Keratinocyte (primary cell): ENCODE measurements around the gene ZNF688. TPM values are rescaled to one million over a fixed set of nuclear protein-coding genes. Genes with fewer than 3 reads are reported as not detected.

Source experiments
- DNase-seq: peaks from one replicate; pipeline ENCODE4 v3.0.0-alpha.2; 2011; ENCODE audit warnings: low read depth, missing footprints, low spot score
- FAIRE-seq: peaks from 2 replicates; lab custom pipeline; 2011; peaks lifted over from hg19 to GRCh38; lab: Jason Lieb, UNC
- H2AFZ ChIP-seq: 2 replicates; pipeline ENCODE4 v1.6.0; 2012; ENCODE audit warnings: low read length, control low read depth, inconsistent platforms; ENCODE audit not compliant: control insufficient read depth
- H3K27ac ChIP-seq: 2 replicates; pipeline ENCODE4 v1.5.1; 2011; ENCODE audit warnings: low read length; ENCODE audit not compliant: control insufficient read depth, insufficient read depth
- H3K27me3 ChIP-seq: 3 replicates; pipeline ENCODE4 v1.6.0; 2011; ENCODE audit warnings: low read length; ENCODE audit not compliant: control insufficient read depth, insufficient read depth; ENCODE audit errors: extremely low read depth
- H3K36me3 ChIP-seq, 2 experiments: 2 replicates in 1 of 2; 3 replicates in 1 of 2; pipeline ENCODE4 v1.5.1; 2011; ENCODE audit warnings: low read length in 2 of 2, mild to moderate bottlenecking in 1 of 2; ENCODE audit not compliant: control insufficient read depth in 2 of 2, insufficient read depth in 2 of 2; ENCODE audit errors: extremely low read depth in 1 of 2
- H3K4me1 ChIP-seq: 3 replicates; pipeline ENCODE4 v1.5.1; 2011; ENCODE audit warnings: low read length; ENCODE audit not compliant: control insufficient read depth, insufficient read depth; ENCODE audit errors: extremely low read depth
- H3K4me2 ChIP-seq: 3 replicates; pipeline ENCODE4 v1.6.0; 2011; ENCODE audit warnings: low read depth, low read length; ENCODE audit not compliant: control insufficient read depth, insufficient read depth; ENCODE audit errors: extremely low read depth
- H3K4me3 ChIP-seq, 3 experiments: fragments of 200-600 bp in 1 of 3; sonication (generic) in 1 of 3; 2 replicates in 2 of 3; 3 replicates in 1 of 3; pipeline ENCODE4 v1.5.1; 2011 to 2016; ENCODE audit warnings: low read length in 3 of 3, mild to moderate bottlenecking in 3 of 3, control low read depth in 2 of 3, inconsistent platforms in 1 of 3, low read depth in 1 of 3, mixed read lengths in 1 of 3, mixed run types in 1 of 3, moderate library complexity in 1 of 3; ENCODE audit not compliant: control insufficient read depth in 2 of 3, insufficient read depth in 2 of 3; ENCODE audit errors: extremely low read depth in 1 of 3
- H3K79me2 ChIP-seq: 2 replicates; pipeline ENCODE4 v1.6.0; 2012; ENCODE audit warnings: low read length; ENCODE audit not compliant: control insufficient read depth, insufficient read depth
- H3K9ac ChIP-seq: 3 replicates; pipeline ENCODE4 v1.6.0; 2011; ENCODE audit warnings: low read length; ENCODE audit not compliant: control insufficient read depth, insufficient read depth; ENCODE audit errors: extremely low read depth
- H3K9me1 ChIP-seq: 3 replicates; pipeline ENCODE4 v1.6.0; 2011; ENCODE audit warnings: low read length; ENCODE audit not compliant: control insufficient read depth, insufficient read depth; ENCODE audit errors: extremely low read depth
- H3K9me3 ChIP-seq: 2 replicates; pipeline ENCODE4 v1.5.1; 2012; ENCODE audit warnings: low read depth, low read length; ENCODE audit not compliant: control insufficient read depth
- H4K20me1 ChIP-seq: 3 replicates; pipeline ENCODE4 v1.6.0; 2011; ENCODE audit warnings: low read length; ENCODE audit not compliant: control insufficient read depth, insufficient read depth; ENCODE audit errors: extremely low read depth
- EZH2 ChIP-seq: IDR thresholded peaks from one replicate; pipeline ENCODE4 v1.6.1; 2012; ENCODE audit warnings: inconsistent platforms, mild to moderate bottlenecking, low read length, moderate library complexity
- dilution Hi-C: fragments of 300-500 bp; cut with MboI; formaldehyde crosslinking; loops from one replicate; pipeline ENCODE4 v1.7.0; 2020; ENCODE audit warnings: low sequenced_read_pairs; ENCODE audit not compliant: extremely low pct_ligation_motif_present
- polyA plus RNA-seq, 5 experiments: library from polyadenylated mRNA; depleted of rRNA in 3 of 5; stranded (reverse) in 3 of 5; stranded (forward) in 1 of 5; unstranded in 1 of 5; fragments of >200 nt; gene quantifications; 1 replicate in 1 of 5; 2 replicates in 3 of 5; 3 replicates in 1 of 5; pipeline versions ENCODE4 v1.2.1 to v1.2.3, GENCODE V29; 2011 to 2012; ENCODE audit warnings: missing spikeins in 2 of 5, low read depth in 1 of 5, low replicate concordance in 1 of 5
- TF ChIP-seq, protein P1 (sequence below), 3 experiments: IDR thresholded peaks in 1 of 3; conservative IDR thresholded peaks in 1 of 3; optimal IDR thresholded peaks in 1 of 3; 2 replicates in 2 of 3; 3 replicates in 1 of 3; pipeline versions ENCODE3 to v1.5.1; 2011; ENCODE audit warnings: low read length in 3 of 3, mild to moderate bottlenecking in 3 of 3, moderate library complexity in 2 of 3, control low read depth in 1 of 3, inconsistent platforms in 1 of 3; ENCODE audit not compliant: insufficient read depth in 2 of 3; ENCODE audit errors: extremely low read depth in 1 of 3

ZNF688 gene
- polyA plus RNA-seq, 1 donor (not counting 4 experiments of a cell fraction or from before 2014, with no cell fraction given) = 4.9 TPM

DNA sequence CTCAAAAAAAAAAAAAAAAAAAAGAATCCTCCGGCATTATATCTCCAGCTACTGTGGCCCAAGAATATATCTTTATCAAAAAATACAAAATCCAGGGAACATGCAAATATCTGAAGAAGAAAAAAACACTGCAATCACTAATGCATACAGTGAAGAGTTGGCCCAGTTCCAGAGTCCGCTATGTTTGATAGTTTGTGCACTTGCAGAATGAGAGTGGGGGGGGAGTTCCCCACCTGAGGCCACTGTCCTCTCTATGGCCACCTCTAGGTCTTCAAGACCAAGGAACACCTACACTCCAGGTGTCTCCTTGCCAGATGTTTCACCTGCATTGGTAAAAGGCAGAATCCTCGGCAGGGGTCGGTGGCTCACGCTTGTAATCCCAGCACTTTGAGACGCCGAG is 9.9 kb upstream of the ZNF688 start:
- no peak overlapping the region for H3K9ac ChIP-seq
- no peak overlapping the region for H2AFZ ChIP-seq
- DNase-seq (no peak), FAIRE-seq (no peak)
- no peaks in the 10 kb centered on the region for H3K27me3 ChIP-seq
- peaks cover 28% of the 10 kb centered on the region for H3K79me2 ChIP-seq
- no peak overlapping the region for H3K27ac ChIP-seq
- no peaks in the 10 kb centered on the region for H4K20me1 ChIP-seq
- no peaks in the 10 kb centered on the region for H3K9me3 ChIP-seq
- no peaks in the 10 kb centered on the region for H3K9me1 ChIP-seq
- H3K4me1 ChIP-seq = peaks cover 5% of the 10 kb centered on the region
- no peak overlapping the region for H3K4me2 ChIP-seq
- H3K4me3 ChIP-seq = no peak overlapping the region
- no peak for TF ChIP-seq EZH2
- TF ChIP-seq, protein P1, sequence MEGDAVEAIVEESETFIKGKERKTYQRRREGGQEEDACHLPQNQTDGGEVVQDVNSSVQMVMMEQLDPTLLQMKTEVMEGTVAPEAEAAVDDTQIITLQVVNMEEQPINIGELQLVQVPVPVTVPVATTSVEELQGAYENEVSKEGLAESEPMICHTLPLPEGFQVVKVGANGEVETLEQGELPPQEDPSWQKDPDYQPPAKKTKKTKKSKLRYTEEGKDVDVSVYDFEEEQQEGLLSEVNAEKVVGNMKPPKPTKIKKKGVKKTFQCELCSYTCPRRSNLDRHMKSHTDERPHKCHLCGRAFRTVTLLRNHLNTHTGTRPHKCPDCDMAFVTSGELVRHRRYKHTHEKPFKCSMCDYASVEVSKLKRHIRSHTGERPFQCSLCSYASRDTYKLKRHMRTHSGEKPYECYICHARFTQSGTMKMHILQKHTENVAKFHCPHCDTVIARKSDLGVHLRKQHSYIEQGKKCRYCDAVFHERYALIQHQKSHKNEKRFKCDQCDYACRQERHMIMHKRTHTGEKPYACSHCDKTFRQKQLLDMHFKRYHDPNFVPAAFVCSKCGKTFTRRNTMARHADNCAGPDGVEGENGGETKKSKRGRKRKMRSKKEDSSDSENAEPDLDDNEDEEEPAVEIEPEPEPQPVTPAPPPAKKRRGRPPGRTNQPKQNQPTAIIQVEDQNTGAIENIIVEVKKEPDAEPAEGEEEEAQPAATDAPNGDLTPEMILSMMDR (optimal IDR thresholded peaks at IDR 0.05 in 1 of 3, IDR thresholded peaks at IDR 0.05 in 1 of 3, conservative IDR thresholded peaks at IDR 0.05 in 1 of 3; ENCODE audit: extremely low read depth in 1 of 3, insufficient read depth in 2 of 3, low read length in 3 of 3) = no peak
- H3K36me3 ChIP-seq = peaks cover 6 to 16% of the 10 kb centered on the region in 2 experiments
- dilution Hi-C loops = no loop called here

- H3K9me1 ChIP-seq = no peaks in the 10 kb centered on the region
- no peak overlapping the region for H3K4me3 ChIP-seq
- H3K4me1 ChIP-seq = peaks cover 5% of the 10 kb centered on the region
- no peak overlapping the region for H3K27ac ChIP-seq
- no peak overlapping the region for H3K4me2 ChIP-seq
- no peaks in the 10 kb centered on the region for H3K79me2 ChIP-seq
- peaks cover 0 to 6% of the 10 kb centered on the region in 2 experiments for H3K36me3 ChIP-seq
- no peaks in the 10 kb centered on the region for H3K9me3 ChIP-seq
- no peak overlapping the region for H3K9ac ChIP-seq
- dilution Hi-C loops = no loop called here
- no peak overlapping the region for H2AFZ ChIP-seq
- no peak for FAIRE-seq
- no peak for TF ChIP-seq EZH2
- TF ChIP-seq, protein P1 (optimal IDR thresholded peaks at IDR 0.05 in 1 of 3, IDR thresholded peaks at IDR 0.05 in 1 of 3, conservative IDR thresholded peaks at IDR 0.05 in 1 of 3; ENCODE audit: extremely low read depth in 1 of 3, insufficient read depth in 2 of 3, low read length in 3 of 3) = no peak
- H4K20me1 ChIP-seq = no peaks in the 10 kb centered on the region
- H3K27me3 ChIP-seq = no peaks in the 10 kb centered on the region
- no peak for DNase-seq
Observed at GRCh38 chr16:30574678-30575077, 3.2 kb upstream of the ZNF688 start.
